Sigmoid colon (tissue), 7 donors: ENCODE data around the gene TAX1BP1. TPM values are rescaled to one million over a fixed set of nuclear protein-coding genes. Genes with fewer than 3 reads are reported as not detected.

Source experiments
- DNase-seq: peaks from one replicate; pipeline ENCODE4 v3.0.0-alpha.2; 2019
- H3K27ac ChIP-seq, 4 donors: fragments of 200-600 bp; sonication (generic); one replicate each; pipeline ENCODE4 v1.5.1; 2016 to 2019; ENCODE audit warnings: mild to moderate bottlenecking in 1 of 4
- H3K27me3 ChIP-seq, 3 donors: fragments of 200-600 bp; sonication (generic); one replicate each; pipeline ENCODE4 v1.5.1; 2019; ENCODE audit warnings: mild to moderate bottlenecking in 1 of 3
- H3K36me3 ChIP-seq, 4 donors: fragments of 200-600 bp; sonication (generic); one replicate each; pipeline ENCODE4 v1.5.1; 2016 to 2019
- H3K4me1 ChIP-seq, 4 donors: fragments of 200-600 bp; sonication (generic); one replicate each; pipeline ENCODE4 v1.5.1; 2017 to 2019
- H3K4me3 ChIP-seq, 4 donors: fragments of 200-600 bp; sonication (generic); one replicate each; pipeline ENCODE4 v1.5.1; 2017 to 2019; ENCODE audit warnings: mild to moderate bottlenecking in 2 of 4, moderate library complexity in 1 of 4
- H3K9me3 ChIP-seq, 4 donors: fragments of 200-600 bp in 3 of 4; sonication (generic) in 3 of 4; one replicate each; pipeline versions ENCODE4 v1.5.1 to v1.6.1; 2013 to 2019
- EP300 ChIP-seq, 4 donors: sonication (generic); formaldehyde crosslinking; IDR thresholded peaks; one replicate each; pipeline ENCODE4 v1.6.1; 2017; ENCODE audit warnings: antibody characterized with exemption in 4 of 4
- POLR2A ChIP-seq, 2 donors: fragments of 450-650 bp; IDR thresholded peaks; one replicate each; pipeline ENCODE4 v1.6.1; 2016; ENCODE audit warnings: antibody characterized with exemption in 2 of 2, mild to moderate bottlenecking in 2 of 2, moderate library complexity in 2 of 2
- POLR2AphosphoS5 ChIP-seq, 4 donors: sonication (generic); formaldehyde crosslinking; IDR thresholded peaks; one replicate each; pipeline ENCODE4 v1.6.1; 2017; ENCODE audit warnings: antibody characterized with exemption in 4 of 4
- WGBS, 2 donors: extraction: QIAGEN DNeasy Blood & Tissue Kit; methylation state at CpG; one replicate each; pipeline ENCODE4 v1.1.7; 2013; 5-methylcytosine and 5-hydroxymethylcytosine counted together
- intact Hi-C: fragments of 100-400 bp; cut with DNase I; formaldehyde crosslinking; loops from one replicate; pipeline ENCODE4 v1.15.1; 2023
- polyA plus RNA-seq, 3 donors: library from polyadenylated mRNA; stranded (reverse); fragments of 200-250 nt; gene quantifications; one replicate each; pipeline ENCODE4 v1.2.3, GENCODE V29; 2013
- total RNA-seq, 4 donors: library from RNA; depleted of rRNA; stranded (reverse); fragments of >200 nt; gene quantifications; one replicate each; pipeline ENCODE4 v1.1.0, GENCODE V29; 2016
- TF ChIP-seq, protein P1 (sequence below), 4 experiments: fragments of 450-650 bp in 3 of 4; fragments of 200-600 bp in 1 of 4; IDR thresholded peaks; one replicate each; pipeline ENCODE4 v1.5.1; 2016 to 2019; ENCODE audit warnings: antibody characterized with exemption in 4 of 4, mild to moderate bottlenecking in 3 of 4, moderate library complexity in 2 of 4
- donor health status: healthy with polysubstance abuse.
- donor health status: Bipolar disorder and iron deficiency.
- donor health status: healthy.

Gene TAX1BP1
- total and polyA plus RNA-seq, 7 donors, result 72.7 to 170 (median 111) TPM

DNA sequence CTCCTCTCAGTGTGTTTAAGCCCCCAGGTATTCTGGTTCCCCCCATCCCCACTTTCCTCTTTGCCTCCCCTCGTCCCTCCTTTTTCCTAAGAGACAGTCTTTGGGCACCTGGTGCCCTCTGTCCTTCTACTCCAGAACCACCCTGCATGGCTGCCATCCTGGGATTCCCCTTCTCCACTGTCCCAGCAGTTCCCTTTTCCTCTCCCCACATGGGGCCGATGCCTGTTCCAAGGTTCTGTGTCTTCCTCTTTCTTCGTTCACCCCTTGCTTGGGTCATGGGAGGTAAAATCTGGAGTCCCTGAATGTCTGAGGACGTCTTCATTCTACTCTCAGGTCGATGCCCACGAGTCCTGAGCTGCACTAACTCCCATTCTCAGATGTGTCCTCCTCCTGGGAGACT is 120.8 kb downstream of the TAX1BP1 start:
- TF ChIP-seq, protein P1, sequence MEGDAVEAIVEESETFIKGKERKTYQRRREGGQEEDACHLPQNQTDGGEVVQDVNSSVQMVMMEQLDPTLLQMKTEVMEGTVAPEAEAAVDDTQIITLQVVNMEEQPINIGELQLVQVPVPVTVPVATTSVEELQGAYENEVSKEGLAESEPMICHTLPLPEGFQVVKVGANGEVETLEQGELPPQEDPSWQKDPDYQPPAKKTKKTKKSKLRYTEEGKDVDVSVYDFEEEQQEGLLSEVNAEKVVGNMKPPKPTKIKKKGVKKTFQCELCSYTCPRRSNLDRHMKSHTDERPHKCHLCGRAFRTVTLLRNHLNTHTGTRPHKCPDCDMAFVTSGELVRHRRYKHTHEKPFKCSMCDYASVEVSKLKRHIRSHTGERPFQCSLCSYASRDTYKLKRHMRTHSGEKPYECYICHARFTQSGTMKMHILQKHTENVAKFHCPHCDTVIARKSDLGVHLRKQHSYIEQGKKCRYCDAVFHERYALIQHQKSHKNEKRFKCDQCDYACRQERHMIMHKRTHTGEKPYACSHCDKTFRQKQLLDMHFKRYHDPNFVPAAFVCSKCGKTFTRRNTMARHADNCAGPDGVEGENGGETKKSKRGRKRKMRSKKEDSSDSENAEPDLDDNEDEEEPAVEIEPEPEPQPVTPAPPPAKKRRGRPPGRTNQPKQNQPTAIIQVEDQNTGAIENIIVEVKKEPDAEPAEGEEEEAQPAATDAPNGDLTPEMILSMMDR (IDR thresholded peaks at IDR 0.05), result no peak
- TF ChIP-seq EP300 (IDR thresholded peaks at IDR 0.05) (no peak), POLR2AphosphoS5 (IDR thresholded peaks at IDR 0.05) (no peak), POLR2A (IDR thresholded peaks at IDR 0.05) (no peak)
- no peaks in the 10 kb centered on the region for H3K4me1 ChIP-seq
- H3K27me3 ChIP-seq, result no peaks in the 10 kb centered on the region
- H3K9me3 ChIP-seq, result no peaks in the 10 kb centered on the region
- no peak overlapping the region for H3K4me3 ChIP-seq
- H3K27ac ChIP-seq, result no peak overlapping the region
- WGBS, 2 donors, result 63 to 86% methylated on average over 6 of the region's 6 CpGs
- no peak for DNase-seq
- H3K36me3 ChIP-seq, result peaks cover 0 to under 1% (median 0%) of the 10 kb centered on the region in 4 donors
- intact Hi-C loops, result no loop called here

DNA sequence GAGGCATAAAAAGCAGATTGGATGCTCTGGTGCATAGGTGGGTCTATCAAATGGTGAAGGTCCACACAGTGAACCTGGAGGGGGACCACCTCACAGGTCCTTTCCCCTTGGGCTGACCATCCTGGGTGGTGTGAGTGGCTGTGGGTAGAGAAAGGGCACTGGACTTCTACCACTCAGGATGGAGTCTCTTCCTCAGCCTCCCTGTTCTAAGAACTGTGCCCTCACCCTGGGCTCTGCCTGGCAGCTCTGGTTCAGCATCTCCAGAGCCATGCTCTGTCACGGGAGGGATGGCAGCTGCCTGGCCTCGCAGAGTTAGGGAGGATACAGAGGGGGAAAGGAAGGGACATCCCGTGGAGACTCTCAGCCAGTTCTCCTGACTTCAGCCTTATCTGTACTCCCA is 121.8 kb downstream of the TAX1BP1 start:
- intact Hi-C loops, result no loop called here

GRCh38 chr7:27863880-27864279 is 123.9 kb downstream of the TAX1BP1 start:
- 94% methylated on average over 11 of the region's 11 CpGs for WGBS, 2 donors
- H3K27ac ChIP-seq, result no peak overlapping the region
- intact Hi-C loops, result no loop called here
- peaks cover 0 to 4% (median 0%) of the 10 kb centered on the region in 4 donors for H3K36me3 ChIP-seq
- H3K4me3 ChIP-seq, result no peak overlapping the region
- DNase-seq, result no peak
- no peaks in the 10 kb centered on the region for H3K9me3 ChIP-seq
- no peaks in the 10 kb centered on the region for H3K4me1 ChIP-seq
- H3K27me3 ChIP-seq, result no peaks in the 10 kb centered on the region
- TF ChIP-seq, protein P1 (IDR thresholded peaks at IDR 0.05), result no peak
- TF ChIP-seq EP300 (IDR thresholded peaks at IDR 0.05) (no peak), POLR2AphosphoS5 (IDR thresholded peaks at IDR 0.05) (no peak), POLR2A (IDR thresholded peaks at IDR 0.05) (no peak)

More for the DNA sequence above, 121.8 kb downstream of the TAX1BP1 start:
- WGBS, 2 donors, result 80 to 92% methylated on average over 3 of the region's 3 CpGs
- no peaks in the 10 kb centered on the region for H3K4me1 ChIP-seq
- H3K27ac ChIP-seq, result no peak overlapping the region
- no peaks in the 10 kb centered on the region for H3K9me3 ChIP-seq
- H3K27me3 ChIP-seq, result no peaks in the 10 kb centered on the region
- TF ChIP-seq, protein P1 (IDR thresholded peaks at IDR 0.05), result no peak
- no peak for TF ChIP-seq POLR2A (IDR thresholded peaks at IDR 0.05)
- no peak for TF ChIP-seq POLR2AphosphoS5 (IDR thresholded peaks at IDR 0.05)
- no peak for TF ChIP-seq EP300 (IDR thresholded peaks at IDR 0.05)
- DNase-seq, result no peak
- peaks cover 0 to 4% (median 0%) of the 10 kb centered on the region in 4 donors for H3K36me3 ChIP-seq
- no peak overlapping the region for H3K4me3 ChIP-seq

DNA sequence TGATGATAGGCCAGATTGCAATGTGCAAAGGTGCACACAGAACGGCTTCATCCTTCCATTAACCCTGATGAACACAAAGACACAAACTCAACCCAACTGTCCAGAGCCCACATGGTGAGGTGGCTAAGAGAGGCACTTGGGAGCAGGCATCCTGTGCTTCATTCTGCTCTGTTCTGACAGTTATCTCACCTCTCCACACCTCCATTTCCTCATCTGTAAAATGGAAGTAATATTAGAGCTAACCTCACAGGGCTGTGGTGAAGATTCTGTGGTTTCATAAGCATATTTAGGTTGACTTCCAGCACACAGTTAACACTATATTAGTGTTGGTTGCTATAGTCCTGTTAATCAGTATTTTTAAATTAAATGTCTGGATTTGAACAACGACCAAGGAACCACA is 126.3 kb downstream of the TAX1BP1 start:
- Histone ChIP-seq H3K27ac (no peak overlapping the region), H3K27me3 (no peaks in the 10 kb centered on the region), H3K4me1 (no peaks in the 10 kb centered on the region), H3K9me3 (no peaks in the 10 kb centered on the region), H3K4me3 (no peak overlapping the region), H3K36me3 (peaks cover 0 to 4% (median 0%) of the 10 kb centered on the region in 4 donors)
- TF ChIP-seq POLR2AphosphoS5 (IDR thresholded peaks at IDR 0.05) (no peak), EP300 (IDR thresholded peaks at IDR 0.05) (no peak), POLR2A (IDR thresholded peaks at IDR 0.05) (no peak)
- TF ChIP-seq, protein P1 (IDR thresholded peaks at IDR 0.05), result no peak
- DNase-seq, result no peak
- intact Hi-C loops, result no loop called here
- 45 to 54% methylated on average over 2 of the region's 2 CpGs for WGBS, 2 donors
